ENCODE data around the gene WASF2.
"Not testable (repeated sequence)": the region's sequence is repeated elsewhere in the genome, so short reads cannot be mapped to it uniquely, and the experiment has no call there.

WASF2 gene

DNA sequence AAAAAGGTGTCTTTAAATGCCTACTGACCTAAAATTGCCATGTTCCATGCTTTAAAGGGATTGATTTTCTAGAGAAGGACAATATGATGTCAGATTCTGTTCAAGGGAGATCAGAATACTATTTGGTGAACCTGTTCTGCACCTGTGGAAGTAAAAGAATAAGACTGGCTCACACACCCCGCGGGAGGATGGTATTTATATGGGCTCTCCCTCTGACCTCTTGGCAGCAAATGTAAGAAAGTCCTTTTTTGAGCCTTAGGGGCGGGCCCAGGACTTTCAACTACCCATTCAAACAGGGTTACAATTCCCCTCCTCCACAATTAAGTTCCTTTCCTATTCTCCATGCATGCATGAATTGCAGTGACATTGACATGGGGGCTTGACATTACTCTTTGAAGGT lies 42.1 kb downstream of the WASF2 start:
- DNase-seq: no peak

DNA sequence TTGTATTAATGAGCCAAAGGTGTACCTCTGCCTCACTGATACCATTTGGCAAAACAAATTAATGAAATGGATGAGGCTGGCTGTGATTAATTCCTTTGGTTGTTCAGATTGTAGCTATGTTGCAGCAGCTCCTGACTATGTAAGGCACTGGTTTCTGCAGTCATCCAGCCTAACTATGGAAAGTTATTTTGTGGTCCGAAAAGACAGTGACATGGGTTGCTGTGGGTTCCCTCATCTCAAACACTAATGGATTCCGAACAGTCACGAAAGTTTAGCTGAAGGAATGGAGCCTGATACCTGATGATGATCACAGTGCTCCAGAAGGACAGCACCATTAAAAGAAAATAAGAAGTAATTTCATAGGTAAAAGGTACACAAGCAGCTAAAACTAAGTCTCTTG lies 42.6 kb downstream of the WASF2 start:
- no peak for DNase-seq

GRCh38 chr1:27446496-27447020 lies 43.4 kb downstream of the WASF2 start:
- DNase-seq: no peak

- no peak for DNase-seq
These were observed 44.6 kb downstream of the WASF2 start for GRCh38 chr1:27445177-27445936.

- no peak for DNase-seq
These were observed 45.3 kb downstream of the WASF2 start for GRCh38 chr1:27444632-27445031.

DNA sequence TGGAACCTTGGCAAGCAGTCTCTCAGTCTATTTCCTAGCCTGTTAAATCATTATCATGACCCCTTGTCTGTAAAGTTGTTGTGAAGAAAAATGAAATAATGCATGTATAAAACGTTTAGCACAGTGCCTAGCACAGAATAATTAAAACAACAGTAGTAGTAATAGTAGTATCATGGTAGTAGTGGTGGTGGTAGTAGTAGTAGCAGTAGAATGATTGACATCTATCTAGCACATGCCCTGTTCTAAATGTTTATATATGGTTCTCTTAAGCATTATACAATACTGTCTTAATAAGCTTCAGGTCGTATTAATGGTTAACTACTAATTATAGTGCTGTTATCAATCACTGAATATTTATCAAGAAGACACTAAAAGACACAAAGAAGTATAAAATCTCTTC lies 50.8 kb downstream of the WASF2 start:
- DNase-seq: no peak

DNA sequence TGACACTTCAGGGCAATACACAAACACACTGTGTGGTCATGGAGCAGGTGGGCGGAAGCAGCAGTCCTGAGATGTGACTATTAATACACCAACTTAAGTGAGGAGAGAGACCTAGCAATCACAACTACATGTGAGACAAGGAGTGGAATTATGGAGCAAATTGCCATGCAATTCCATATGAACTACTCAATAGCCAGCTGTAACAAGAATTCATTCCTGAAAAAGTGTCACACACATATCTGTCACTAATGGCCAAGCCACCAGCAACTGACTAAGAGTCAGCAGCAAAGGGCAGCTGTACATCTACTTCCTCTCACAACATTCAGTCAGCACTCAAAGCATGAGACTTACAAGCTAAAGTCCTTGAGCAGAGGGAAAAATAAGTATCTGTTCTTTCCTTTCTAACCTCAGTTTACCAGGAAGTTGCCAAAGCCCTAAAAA lies 51.3 kb downstream of the WASF2 start:
- DNase-seq: peak; percentile 50

DNA sequence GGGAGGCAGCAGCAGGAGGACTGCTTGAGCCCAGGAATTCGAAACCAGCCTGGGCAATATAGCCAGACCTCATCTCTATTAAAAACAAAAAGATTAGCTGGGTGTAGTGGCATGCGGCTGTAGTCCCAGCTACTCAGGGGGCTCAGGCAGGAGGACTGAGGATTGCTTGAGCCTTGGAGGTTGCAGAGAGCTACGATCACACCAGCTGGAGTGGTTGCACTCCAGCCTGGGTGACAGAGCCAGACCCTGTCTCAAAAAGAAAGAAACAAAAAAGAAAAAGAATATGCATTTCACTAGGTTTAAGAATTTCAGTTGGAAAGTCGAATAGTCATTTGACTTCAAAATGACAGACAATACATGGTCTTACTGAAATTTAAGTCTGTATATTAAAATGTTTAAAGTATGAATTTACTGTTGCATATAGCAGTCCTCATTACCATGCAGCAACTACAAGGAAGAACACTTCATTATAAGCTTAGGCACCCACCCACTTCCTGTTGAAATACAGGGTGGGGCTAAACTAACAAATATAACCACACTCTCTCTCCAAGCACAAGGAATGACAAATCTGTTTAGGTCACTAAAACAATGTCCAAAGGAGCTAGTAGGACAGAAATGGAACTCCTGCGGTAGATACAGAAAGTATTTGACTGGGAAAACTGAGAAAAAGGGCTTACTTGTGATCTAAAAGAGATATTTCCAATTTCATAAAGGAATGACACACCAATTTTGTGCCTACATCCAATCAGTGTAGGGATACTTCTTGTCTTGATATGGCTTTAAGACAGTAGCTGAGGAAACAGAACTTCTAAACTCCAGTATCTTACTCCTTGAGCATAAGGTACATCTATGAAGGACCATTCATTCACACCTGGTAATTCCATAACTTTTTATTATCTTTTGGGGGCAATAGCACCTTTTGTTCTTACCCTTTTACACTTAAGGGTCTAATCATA lies 53.5 kb downstream of the WASF2 start:
- peak; percentile 54 for DNase-seq

DNA sequence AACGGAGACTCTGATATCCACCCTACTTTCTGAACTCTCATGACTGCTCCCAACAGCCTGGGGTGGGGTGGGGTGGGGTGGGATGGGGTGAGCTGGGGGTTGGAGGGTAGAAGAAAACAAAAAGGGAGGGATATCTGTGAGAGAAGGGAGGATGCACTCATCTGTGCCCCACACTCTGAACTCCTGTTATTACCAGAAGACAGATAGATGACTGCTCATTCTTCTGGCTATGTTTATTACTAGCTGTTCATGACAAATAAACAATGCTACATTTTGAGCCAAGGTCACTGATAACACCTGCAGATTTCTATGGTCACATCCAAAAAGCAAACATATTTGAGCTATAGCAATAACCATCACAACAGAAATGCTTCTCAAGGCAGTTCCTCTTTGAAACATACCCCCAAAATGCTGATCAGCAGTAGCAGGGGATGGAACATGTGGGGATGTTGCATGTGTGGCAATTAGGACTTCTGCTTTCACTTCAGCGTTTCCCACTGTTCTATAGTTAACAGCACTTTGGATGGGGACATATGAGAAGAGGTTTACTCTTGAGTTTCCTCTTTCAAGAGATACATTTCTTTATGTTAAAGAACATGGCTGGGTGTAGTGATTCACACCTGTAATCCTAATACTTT lies 54.3 kb downstream of the WASF2 start:
- peak; percentile 90 for DNase-seq

DNA sequence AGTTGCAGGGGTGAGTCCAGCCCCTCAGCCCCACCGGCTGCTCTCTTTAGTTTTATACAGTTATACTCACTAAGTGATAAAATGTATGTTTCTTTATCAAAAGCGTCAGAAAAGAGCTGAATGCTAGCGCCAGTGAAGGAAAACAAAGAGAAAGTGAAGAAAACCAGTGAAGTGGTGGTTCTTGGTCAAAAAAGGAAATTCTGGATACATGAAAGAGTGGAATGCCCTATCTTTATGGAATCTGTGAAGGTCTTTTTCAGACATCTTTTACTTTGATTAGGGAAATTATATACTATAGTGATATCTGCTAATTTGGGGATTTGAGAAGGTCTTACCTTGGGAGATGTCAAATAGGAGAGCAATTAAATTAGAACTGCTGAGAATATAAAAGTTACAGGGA lies 56.3 kb downstream of the WASF2 start:
- DNase-seq: no peak

DNA sequence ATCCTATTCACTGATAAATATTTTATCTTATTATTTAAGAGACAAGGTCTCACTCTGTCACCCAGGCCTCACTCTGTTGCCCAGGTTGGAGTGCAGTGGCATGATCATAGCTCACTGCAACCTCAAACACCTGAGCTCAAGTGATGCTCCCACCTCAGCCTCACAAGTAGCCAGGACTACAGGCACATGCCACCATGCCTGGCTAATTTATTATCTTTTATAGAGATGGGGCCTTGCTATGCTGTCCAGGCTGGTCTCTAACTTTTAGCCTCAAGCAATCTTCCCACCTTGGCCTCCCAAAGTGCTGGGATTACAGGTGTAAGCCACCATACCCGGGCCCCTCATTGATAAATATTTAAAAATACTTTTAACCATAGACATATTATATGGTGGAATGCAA lies 57.2 kb downstream of the WASF2 start:
- not testable (repeated sequence) for DNase-seq

GRCh38 chr1:27431601-27431940 lies 58.4 kb downstream of the WASF2 start:
- DNase-seq: no peak

DNA sequence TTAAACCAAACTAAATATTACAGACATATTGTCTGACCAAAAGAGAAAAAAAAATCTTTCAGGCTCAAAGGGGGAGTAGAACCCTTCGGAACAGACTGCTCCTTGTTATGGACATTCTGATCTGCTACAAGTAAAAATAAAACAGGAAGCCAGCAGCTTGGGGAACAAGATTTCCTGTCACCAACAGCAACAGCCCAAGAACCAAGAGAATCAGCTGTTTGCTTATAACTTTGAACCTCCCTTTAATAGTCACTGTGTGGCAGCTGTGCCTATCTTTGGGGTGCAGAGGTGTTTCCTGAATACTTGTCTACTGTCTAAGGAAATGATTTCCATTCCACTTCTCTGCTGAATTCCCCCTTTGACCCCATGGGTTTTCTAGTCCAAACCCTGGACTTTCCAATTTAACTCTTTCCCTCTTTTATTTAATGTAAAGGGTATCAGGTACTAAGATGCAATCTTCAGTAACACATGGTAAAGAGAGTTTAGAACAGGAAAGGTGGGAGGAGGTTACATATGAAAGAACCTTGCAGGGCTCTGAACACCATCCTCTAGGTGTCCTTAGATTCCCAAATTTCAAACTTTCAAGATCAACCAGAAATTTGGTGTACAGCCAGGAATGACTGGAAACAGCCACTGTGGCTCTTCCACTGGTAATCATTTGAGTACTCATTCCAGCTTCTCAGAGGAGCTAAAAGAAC lies 58.9 kb downstream of the WASF2 start:
- DNase-seq: no peak

GRCh38 chr1:27429029-27429425 lies 60.9 kb downstream of the WASF2 start:
- no peak for DNase-seq

DNA sequence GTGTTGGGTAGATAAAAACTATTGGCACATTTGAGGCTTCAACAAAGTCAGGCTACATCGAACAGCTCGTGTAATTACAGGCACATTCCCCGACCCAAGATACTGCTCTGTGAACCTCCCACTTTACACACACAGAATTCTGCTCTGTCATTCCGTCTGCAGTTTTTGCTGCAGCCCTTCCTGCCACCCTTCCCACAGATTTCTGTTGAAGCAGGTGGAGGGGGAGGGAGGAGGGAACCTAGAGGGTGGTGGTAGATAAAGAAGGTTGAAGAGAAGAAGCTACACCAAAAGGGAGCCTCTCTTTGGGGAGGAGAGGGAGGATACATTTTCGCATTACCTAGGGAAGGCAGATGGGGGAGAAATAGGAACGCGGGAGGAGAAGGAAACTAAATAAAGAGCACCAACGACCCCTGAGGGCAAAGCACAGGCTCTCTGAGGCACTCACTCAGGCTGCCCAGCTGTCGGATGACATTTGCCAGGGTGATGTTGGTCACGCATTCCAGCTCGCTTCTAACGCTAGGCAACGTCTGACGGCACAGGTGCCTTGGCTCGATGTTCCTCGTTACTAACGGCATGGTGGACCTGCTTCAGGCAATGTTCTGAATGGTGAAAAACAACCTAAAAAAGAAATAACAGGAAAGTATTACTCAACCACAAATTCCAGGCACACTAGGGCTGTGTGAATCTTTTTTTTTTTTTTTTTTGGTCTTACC lies 61.5 kb downstream of the WASF2 start:
- no peak for DNase-seq

DNA sequence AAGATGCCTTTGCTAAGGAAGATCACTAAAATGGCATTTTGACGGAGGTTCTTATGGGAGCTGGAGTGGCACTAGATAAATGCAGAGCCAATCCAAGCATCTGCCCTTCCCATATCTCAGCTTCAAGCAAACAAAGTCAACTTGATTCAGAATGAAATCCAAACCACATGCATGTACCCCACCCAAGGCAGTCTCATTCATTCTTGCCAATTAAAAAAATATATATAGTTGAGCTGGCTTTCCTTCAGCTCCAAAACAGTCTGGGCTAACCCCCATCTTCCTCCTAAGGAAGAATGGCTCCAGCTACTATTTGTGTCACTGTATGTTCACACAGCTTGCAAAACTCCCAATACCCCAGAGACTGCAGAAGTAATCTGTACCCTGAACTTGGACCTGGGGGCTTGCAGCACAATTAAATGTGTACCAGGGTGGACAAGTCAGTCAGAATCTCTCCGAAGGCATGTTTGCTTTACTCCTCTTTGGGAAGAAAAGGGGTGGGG lies 62.1 kb downstream of the WASF2 start:
- no peak for DNase-seq

DNA sequence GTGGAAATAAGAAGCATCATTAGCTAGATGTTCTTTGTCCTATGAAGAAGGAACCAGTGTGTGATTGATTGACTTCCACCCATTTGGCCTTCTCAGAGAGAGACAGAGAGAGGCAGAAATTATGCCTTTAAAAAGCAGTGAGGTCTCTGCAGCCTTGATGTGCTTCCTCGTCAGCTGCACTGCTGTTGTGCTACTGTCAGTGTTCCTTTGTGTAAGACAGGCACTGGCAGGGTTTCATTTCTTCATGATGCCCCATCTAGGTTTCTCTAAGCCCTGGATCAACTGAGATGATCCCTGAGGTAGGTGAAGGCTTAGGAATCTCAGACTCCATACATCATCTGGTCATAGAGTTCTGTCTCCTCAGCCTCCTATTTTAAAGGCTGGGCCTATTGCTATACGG lies 62.6 kb downstream of the WASF2 start:
- no peak for DNase-seq

DNA sequence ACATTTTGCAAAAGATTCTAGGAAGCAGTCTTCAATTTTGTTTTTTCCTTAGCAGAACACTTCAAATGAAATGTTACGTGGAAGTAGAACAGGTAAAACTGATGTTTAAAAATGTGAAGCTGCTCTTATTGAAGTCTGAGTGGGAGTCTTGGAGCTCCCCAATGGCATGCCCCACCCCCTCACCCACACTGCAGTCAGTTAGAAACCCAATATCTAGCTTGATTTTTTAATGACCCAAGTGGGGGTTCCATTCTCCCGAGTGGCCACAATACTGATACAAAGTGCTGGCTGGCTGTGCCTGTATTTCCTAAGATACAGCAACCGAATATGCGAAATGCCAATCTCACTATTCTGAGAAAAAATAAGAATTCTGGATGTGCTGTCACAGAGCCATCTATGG lies 66.3 kb downstream of the WASF2 start:
- DNase-seq: no peak

GRCh38 chr1:27418326-27419185 lies 71.4 kb downstream of the WASF2 start:
- no peak for DNase-seq

DNA sequence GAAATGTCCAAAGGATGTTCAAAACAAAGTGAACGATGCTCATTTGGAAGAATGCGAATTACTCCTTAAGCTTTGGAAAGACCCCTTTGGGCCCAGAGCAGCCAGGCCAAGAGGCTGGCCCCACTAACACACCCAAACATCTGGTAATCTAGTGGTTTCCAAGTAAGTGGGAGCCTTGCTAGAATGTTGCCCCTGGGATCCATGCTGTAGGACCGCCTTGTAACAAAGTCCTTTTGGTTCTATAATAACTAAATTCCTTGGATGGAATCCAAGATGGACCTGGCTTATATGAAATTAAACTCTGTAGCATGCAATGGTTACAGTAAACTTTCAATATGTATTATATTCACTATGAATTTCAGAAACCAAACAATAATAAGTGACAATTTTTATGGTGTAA lies 72.3 kb downstream of the WASF2 start:
- DNase-seq: no peak

Measured in RPMI8226 (cell line).